ENCODE data around the gene ATXN7.
A peak's percentile ranks its signal among the peaks of the same experiment; 100 is the strongest.

GRCh38 chr3:63961891-63962290 lies 98.2 kb downstream of the ATXN7 start:
- TF ChIP-seq CTCF (conservative IDR thresholded peaks at IDR 0.05; ENCODE audit: low read length), result peak; percentile 76
- TF ChIP-seq EZH2phosphoT487 (IDR thresholded peaks at IDR 0.05; ENCODE audit: borderline replicate concordance), result no peak

Measured in Loucy (cell line).